ENCODE data around the gene C1orf115.
"Not testable (repeated sequence)": the region's sequence is repeated elsewhere in the genome, so short reads cannot be mapped to it uniquely, and the experiment has no call there.

Gene C1orf115

DNA sequence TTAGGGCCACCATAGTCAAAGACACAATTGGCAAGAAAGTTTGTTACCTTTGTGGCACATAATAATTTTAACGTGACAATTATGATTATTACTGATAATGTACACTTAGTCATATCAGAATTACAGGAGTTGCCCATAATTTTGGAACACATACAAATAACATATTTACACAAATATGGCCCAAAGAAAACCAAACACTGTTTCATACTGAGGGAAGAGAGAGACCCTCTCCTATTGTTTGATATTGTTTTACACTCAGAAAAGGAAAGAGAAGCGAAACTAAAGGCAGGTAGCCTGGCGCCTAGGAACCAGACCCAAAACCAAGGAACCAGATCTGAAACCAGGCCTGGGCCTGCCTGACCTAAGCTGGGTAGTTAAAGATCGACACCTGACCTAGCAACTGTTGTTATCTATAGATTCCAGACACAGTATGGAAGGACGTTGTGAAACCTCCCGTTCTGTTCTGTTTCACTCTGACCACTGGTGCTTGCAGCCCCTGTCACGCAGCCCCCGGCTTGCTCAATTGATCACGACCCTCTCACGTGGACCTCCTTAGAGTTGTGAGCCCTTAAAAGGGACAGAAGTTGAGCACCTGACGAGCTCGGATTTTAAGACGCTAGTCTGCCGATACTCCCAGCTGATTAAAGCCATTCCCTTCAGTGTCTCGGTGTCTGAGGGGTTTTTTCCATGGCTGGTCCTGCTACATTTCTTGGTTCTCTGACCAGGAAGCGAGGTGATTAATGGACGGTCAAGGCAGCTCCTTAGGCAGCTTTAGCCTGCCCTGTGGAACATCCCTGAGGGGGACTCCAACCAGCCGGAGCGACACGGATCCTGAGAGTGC lies 27.9 kb downstream of the C1orf115 start:
- no peak for DNase-seq (ENCODE audit: low read depth in 2 of 2, low spot score in 1 of 2)

DNA sequence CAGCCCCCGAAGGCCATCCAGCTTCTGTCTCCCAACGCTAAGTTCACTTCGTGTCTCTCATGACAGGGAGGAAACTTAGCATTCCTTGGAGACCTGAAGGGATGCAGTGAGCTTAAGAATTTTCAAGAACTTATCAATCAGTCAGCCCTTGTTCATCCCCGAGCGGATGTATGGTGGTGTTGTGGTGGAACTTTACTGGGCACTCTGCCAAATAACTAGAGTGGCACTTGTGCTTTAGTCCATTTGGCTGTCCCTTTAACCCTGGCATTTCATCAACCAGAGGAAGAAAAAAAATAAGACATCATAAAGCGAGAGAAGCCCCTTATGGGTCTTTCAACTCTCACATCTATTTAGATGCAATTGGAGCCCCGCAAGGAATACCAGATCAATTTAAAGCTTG lies 31.1 kb downstream of the C1orf115 start:
- not testable (repeated sequence) for DNase-seq (ENCODE audit: low read depth in 2 of 2, low spot score in 1 of 2)

DNA sequence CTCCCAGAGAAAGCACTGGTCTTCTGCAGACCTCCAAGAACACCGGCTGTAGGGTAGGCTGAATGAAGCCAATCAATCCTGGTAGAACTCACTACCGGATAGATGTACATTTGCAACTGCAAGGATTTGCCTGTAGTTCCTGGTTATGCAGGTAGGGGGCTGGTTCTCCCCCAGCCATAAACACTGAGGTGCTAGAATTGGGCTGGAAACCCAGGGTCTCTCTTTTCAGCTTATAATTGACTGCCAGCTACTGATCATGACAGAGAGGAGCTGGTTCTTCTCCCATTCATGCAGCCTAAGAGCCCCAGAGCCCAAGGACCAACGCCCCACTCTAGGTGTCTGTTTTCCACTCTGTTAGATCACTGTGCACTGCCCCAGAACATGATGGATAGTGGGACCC lies 36.5 kb downstream of the C1orf115 start:
- no peak for DNase-seq (ENCODE audit: low read depth in 2 of 2, low spot score in 1 of 2)

DNA sequence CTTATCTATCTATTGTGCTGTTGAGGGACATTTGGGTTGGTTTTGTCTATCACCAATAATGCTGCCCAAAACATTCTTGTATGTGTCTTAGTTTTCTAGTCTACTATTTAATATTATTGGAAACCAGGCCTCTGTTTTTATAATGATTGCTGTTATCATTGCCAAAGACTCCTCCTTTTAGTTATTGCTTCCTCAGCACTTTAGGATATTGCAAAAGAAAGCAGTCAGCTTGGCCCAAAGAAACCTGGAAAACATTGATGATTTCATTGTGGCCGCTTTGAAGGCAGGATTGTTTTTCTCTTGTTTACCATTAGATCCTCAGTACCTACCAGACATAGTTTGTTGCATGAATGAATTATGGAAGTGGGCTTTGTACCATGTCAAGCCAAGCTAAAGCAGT lies 37.4 kb downstream of the C1orf115 start:
- DNase-seq (ENCODE audit: low read depth in 2 of 2, low spot score in 1 of 2), result no peak

- no peak for DNase-seq (ENCODE audit: low read depth in 2 of 2, low spot score in 1 of 2)
These were observed 40.3 kb downstream of the C1orf115 start for GRCh38 chr1:220730486-220730885.

GRCh38 chr1:220732137-220732536 lies 42.0 kb downstream of the C1orf115 start:
- DNase-seq (ENCODE audit: low read depth in 2 of 2, low spot score in 1 of 2), result no peak

GRCh38 chr1:220732621-220733020 lies 42.5 kb downstream of the C1orf115 start:
- DNase-seq (ENCODE audit: low read depth in 2 of 2, low spot score in 1 of 2), result no peak

- DNase-seq (ENCODE audit: low read depth in 2 of 2, low spot score in 1 of 2), result peak; percentile 39 to 53
These were observed 43.0 kb downstream of the C1orf115 start for GRCh38 chr1:220733086-220733601.

- DNase-seq (ENCODE audit: low read depth in 2 of 2, low spot score in 1 of 2), result no peak
These were observed 44.6 kb downstream of the C1orf115 start for GRCh38 chr1:220734571-220735326.

- DNase-seq (ENCODE audit: low read depth in 2 of 2, low spot score in 1 of 2), result not testable (repeated sequence)
These were observed 46.1 kb downstream of the C1orf115 start for GRCh38 chr1:220736283-220736682.

DNA sequence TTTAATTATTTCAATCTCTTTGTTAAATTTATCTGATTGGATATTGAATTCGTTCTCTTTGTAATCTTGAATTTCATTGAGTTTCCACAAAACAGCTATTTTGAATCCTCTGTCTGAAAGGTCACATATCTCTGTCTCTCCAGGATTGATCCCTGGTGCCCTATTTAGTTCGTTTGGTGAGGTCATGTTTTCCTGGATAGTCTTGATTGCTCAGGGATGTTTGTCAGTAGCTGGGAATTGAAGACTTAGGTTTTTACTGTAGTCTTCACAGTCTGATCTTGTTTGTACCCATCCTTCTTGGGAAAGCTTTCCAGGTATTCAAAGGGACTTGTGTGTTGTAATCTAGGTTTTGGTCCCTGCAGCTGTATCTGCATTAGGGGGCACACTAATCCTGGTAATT lies 51.2 kb downstream of the C1orf115 start:
- no peak for DNase-seq (ENCODE audit: low read depth in 2 of 2, low spot score in 1 of 2)

- no peak for DNase-seq (ENCODE audit: low read depth in 2 of 2, low spot score in 1 of 2)
These were observed 51.7 kb downstream of the C1orf115 start for GRCh38 chr1:220741825-220742224.

DNA sequence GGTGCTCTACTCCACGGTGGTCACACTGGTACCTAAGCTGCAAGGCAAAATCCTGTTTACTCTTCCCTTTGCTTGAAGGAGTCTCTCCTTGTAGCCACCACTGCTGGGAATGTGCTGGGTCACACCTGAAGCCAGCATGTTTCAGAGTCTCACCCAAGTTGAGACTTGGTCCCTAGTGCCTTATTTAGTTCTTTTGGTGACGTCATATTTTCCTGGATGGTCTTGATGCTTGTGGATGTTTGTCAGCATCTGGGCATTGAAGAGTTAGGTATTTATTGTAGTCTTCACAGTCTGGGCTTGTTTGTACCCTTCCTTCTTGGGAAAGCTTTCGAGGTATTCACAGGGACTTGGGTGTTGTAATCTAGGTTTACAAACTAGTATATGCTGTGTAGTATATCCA lies 52.4 kb downstream of the C1orf115 start:
- DNase-seq (ENCODE audit: low read depth in 2 of 2, low spot score in 1 of 2), result no peak

GRCh38 chr1:220746851-220747250 lies 56.7 kb downstream of the C1orf115 start:
- DNase-seq (ENCODE audit: low read depth in 2 of 2, low spot score in 1 of 2), result no peak

GRCh38 chr1:220747437-220748088 lies 57.4 kb downstream of the C1orf115 start:
- no peak for DNase-seq (ENCODE audit: low read depth in 2 of 2, low spot score in 1 of 2)

DNA sequence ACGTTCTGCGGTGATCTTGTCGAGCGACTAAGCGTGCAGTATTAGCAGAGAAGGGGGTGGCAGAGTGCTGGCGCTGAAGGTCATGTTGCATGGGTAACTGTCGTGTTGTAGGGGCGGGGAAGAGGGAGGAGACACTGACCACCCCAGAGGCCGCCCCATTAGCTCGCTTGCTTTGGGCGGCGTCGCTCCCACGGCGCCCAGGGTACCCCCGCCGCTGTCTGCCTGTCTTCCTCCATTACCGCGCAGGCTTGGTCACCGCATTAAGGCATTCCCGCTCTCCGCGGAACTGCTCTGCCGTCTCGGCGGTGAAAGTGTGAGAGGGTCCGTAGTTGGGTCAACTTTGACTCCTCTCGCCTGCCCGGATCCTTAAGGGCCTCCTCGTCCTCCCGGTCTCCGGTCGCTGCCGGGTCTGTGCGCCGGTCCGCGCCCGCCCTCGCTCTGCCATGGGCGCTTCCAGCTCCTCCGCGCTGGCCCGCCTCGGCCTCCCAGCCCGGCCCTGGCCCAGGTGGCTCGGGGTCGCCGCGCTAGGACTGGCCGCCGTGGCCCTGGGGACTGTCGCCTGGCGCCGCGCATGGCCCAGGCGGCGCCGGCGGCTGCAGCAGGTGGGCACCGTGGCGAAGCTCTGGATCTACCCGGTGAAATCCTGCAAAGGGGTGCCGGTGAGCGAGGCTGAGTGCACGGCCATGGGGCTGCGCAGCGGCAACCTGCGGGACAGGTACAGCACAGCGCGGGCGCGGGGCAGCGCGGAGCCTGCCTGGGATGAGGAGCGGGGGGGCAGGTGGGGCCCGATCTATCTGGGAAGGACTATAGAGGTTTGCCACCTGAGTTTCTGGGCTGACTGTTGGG lies 58.1 kb downstream of the C1orf115 start, which contains the start of gene MTARC2:
Gene MTARC2 (plus strand): TSS at position 234 of the 846 bp plus-strand sequence. CDS start 210 bp downstream, at position 444.
- no peak for DNase-seq (ENCODE audit: low read depth in 2 of 2, low spot score in 1 of 2)

Measured in stimulated activated CD8-positive, alpha-beta memory T cell treated with anti-CD3 and anti-CD28 coated beads, Interleukin-4, amount 100 ng/mL, for 1 hour (primary cell).